Central memory CD8-positive, alpha-beta T cell (primary cell): ENCODE results near the gene MRPL28.
"Not testable (repeated sequence)": the region's sequence is repeated elsewhere in the genome, so short reads cannot be mapped to it uniquely, and the experiment has no call there.

ENCODE experiments used
- ATAC-seq: fragments of 150-1000 bp; cut with Tn5 transposase; replicated peaks from 2 replicates; pipeline ENCODE4 v1.10.0; 2022; ENCODE audit warnings: mild to moderate bottlenecking, moderate FRiP score, moderate number of reproducible peaks; ENCODE audit not compliant: poor library complexity, severe bottlenecking; ENCODE audit errors: extremely low read depth
- DNase-seq, 2 donors: peaks; one replicate each; pipeline ENCODE4 v3.0.0; 2021; ENCODE audit warnings: low spot score in 2 of 2
- H3K27ac Mint-ChIP-seq: one replicate; pipeline ENCODE4 v1.8.0; 2022; ENCODE audit warnings: low read depth, mild to moderate bottlenecking, moderate library complexity, mixed read lengths
- H3K27me3 Mint-ChIP-seq: one replicate; pipeline ENCODE4 v1.8.0; 2022; ENCODE audit warnings: mixed read lengths
- H3K36me3 Mint-ChIP-seq: one replicate; pipeline ENCODE4 v1.8.0; 2022; ENCODE audit warnings: mild to moderate bottlenecking, moderate library complexity, mixed read lengths; ENCODE audit not compliant: insufficient read depth
- H3K4me1 Mint-ChIP-seq: one replicate; pipeline ENCODE4 v1.8.0; 2022; ENCODE audit warnings: mixed read lengths
- H3K4me3 Mint-ChIP-seq: one replicate; pipeline ENCODE4 v1.8.0; 2022; ENCODE audit warnings: mild to moderate bottlenecking, moderate library complexity, mixed read lengths
- H3K9me3 Mint-ChIP-seq: one replicate; pipeline ENCODE4 v1.8.0; 2022; ENCODE audit warnings: mixed read lengths

The MRPL28 gene

DNA sequence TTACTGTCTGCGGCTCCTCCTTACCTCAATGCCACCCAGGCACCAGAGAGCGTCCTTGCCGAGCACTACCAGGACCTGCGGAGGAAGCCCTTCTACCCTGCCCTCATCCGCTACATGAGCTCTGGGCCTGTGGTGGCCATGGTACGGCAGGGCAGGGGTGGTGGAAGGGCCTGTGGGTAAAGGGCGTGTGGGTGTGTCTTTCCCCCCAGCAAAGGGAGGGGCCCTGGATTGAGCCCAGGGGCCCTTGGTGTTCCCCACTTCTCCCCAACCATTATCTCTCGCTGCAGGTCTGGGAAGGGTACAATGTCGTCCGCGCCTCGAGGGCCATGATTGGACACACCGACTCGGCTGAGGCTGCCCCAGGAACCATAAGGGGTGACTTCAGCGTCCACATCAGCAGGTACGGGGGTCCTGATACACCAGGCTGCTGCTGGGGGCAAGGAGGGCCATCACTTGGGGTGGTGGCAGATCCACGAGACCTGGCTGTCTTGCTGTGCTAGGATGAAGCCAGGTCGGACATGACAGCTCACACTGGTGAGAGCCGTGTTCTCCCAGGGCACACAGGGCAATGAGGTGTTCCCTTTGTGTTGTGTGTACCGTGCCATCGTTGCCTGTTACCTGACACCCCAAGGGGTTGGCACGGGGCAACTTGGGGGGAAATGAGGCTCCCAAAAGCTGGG is 29.1 kb upstream of the MRPL28 start:
- ATAC-seq: no peak
- H3K4me1 Mint-ChIP-seq: peaks cover 21% of the 10 kb centered on the region
- peak overlapping the region; percentile 82 for H3K4me3 Mint-ChIP-seq
- peaks cover 8% of the 10 kb centered on the region for H3K36me3 Mint-ChIP-seq
- no peaks in the 10 kb centered on the region for H3K9me3 Mint-ChIP-seq
- no peak for DNase-seq
- H3K27me3 Mint-ChIP-seq: no peaks in the 10 kb centered on the region
- H3K27ac Mint-ChIP-seq: no peak overlapping the region

DNA sequence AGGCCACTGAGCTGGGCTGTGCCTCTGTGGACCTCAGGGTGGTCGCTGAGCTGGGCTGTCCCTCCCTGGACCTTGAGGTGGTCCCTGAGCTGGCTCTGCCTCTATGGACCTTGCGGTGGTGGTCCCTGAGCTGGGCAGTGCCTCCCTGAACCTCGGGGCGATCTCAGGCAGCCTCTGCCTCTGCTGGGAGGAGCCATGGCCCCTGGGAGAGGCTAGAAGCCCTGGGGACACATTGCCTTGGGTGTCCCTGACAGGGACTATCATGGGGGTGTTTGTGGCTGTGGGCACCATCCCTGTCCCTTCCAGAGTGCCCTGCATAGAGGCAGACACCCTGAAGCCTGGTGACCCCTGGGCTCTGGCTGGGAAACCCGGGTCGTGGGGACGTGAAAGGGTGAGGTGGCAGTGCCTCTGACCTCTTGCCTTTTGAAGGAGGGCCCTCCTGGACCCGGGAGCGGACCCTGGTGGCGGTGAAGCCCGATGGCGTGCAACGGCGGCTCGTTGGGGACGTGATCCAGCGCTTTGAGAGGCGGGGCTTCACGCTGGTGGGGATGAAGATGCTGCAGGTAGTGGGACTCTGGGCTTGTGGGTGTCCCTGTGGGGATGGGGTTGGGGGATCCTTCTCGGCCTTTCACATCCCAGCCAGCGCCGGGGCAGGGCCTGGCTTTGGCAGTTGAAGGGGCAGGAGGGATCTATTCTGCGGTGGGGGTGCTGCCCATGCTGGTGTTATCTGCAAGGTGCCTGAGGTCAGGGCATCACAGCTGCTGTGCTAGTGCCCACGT is 28.4 kb upstream of the MRPL28 start:
- Mint-ChIP-seq H3K27me3 (no peaks in the 10 kb centered on the region), H3K27ac (peak overlapping the region; percentile 51), H3K9me3 (no peaks in the 10 kb centered on the region), H3K36me3 (peaks cover 8% of the 10 kb centered on the region), H3K4me3 (peak overlapping the region; percentile 67), H3K4me1 (peaks cover 21% of the 10 kb centered on the region)
- ATAC-seq (no peak), DNase-seq (no peak)

DNA sequence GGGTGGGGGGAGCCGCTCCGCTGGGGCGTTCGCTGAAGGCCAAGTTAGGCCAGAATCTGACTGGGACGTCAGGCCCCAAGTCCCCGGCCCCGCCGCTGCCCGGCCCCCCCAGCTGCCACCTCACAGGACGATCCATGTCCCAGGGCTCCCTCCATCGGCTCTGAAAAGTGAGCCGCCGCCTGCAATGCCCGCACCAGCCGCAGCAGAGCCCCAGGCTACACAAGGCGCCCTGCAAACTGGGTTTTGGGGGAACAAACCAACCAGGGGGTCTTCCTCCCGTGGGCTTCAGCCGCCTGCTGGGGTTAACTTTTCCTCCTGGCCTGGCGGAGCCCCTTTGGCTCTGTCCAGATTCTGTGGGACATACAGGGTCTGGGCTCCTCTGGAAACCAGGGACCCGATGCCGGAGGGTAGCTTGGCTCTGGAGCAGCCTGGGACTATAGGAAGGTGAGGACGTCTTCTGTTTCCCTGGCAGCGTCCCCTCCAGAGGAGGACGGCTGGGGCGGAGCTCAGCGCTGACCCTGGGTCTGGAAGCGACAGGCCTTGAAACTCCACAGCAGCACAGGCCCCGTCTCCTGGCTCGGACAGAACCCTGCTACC is 27.5 kb upstream of the MRPL28 start:
- peaks cover 6% of the 10 kb centered on the region for H3K36me3 Mint-ChIP-seq
- ATAC-seq (no peak), DNase-seq (no peak)
- peak overlapping the region; percentile 67 for H3K4me3 Mint-ChIP-seq
- H3K27me3 Mint-ChIP-seq: no peaks in the 10 kb centered on the region
- peak overlapping the region; percentile 51 for H3K27ac Mint-ChIP-seq
- no peaks in the 10 kb centered on the region for H3K9me3 Mint-ChIP-seq
- peaks cover 21% of the 10 kb centered on the region for H3K4me1 Mint-ChIP-seq

DNA sequence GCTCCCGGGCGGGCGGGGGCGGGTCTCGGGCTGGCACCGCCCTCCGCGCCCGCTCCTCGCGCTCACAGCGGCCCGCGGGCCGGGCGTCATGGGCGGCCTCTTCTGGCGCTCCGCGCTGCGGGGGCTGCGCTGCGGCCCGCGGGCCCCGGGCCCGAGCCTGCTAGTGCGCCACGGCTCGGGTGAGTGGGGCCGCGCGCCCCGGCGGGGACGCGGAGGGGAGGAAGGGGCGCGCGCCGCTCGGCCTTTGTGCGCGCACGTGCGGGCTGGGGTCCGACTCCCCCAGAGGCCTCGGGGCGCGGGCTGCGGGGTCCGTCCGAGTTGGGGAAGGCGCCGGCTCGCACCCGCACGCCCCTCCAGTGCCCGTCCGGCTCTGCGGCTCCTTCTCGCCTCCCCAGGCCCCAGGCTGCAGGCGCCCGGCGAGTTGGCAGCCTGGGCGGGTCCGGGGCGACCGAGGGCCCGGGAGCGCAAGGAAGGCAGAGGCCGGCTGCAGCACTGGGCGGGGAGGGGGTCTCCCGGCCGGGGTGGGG is 26.9 kb upstream of the MRPL28 start, which contains the start of gene NME4:
TSS of gene NME4 (plus strand) at position 65 of the 527 bp plus-strand sequence. CDS start at position 89, 24 bp downstream.
- Mint-ChIP-seq H3K4me3 (peak within 1 kb of the TSS; percentile 70), H3K36me3 (peaks cover 6% of the 10 kb centered on the region), H3K4me1 (peaks cover 28% of the 10 kb centered on the region), H3K27me3 (no peaks in the 10 kb centered on the region), H3K27ac (peak within 1 kb of the TSS; percentile 51), H3K9me3 (no peaks in the 10 kb centered on the region)
- DNase-seq: no peak
- no peak for ATAC-seq

DNA sequence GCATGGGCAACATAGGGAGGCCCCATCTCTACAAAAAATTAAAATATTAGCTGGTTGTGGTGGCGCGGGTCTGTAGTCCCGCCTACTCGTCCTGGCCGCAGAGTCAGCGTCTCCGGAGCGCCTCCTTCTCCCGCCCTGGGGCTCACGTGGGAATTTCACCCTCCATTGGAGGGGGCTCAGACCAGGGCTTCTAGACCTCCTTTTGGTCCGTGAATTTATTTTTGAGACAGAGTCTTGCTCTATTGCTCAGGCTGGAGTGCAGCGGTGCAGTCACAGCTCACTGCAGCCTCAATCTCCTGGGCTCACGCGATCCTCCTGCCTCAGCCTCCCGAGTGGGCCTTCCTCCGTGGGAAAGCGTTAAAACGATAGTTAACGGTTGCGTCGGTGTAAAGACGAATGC is 26.3 kb upstream of the MRPL28 start:
- no peak overlapping the region for H3K27ac Mint-ChIP-seq
- no peak for DNase-seq
- H3K9me3 Mint-ChIP-seq: no peaks in the 10 kb centered on the region

DNA sequence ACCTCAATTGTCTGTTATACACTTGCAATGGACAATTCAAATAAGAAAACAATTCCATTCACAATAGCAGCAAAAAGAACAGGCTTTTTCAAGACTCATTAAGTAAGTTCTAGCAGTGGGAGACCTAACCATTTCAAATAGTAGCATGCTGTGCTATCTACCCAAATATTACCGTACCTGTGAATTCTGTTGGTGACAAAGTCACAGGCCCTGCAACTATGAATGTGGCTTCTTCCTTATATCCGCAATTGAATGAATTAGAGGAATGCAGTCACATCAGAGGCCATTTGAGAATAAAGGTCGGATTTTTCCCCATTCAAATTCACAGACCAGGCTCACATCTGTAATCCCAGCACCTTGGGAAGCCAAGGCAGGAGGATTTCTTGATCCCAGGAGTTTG is 25.9 kb upstream of the MRPL28 start:
- DNase-seq: no peak
- Mint-ChIP-seq H3K27ac (no peak overlapping the region), H3K4me3 (peak overlapping the region; percentile 70), H3K27me3 (no peaks in the 10 kb centered on the region), H3K4me1 (peaks cover 34% of the 10 kb centered on the region), H3K36me3 (peaks cover 7% of the 10 kb centered on the region), H3K9me3 (no peaks in the 10 kb centered on the region)
- no peak for ATAC-seq

More for the DNA sequence above, 26.3 kb upstream of the MRPL28 start:
- H3K27me3 Mint-ChIP-seq: no peaks in the 10 kb centered on the region
- peaks cover 34% of the 10 kb centered on the region for H3K4me1 Mint-ChIP-seq
- no peak for ATAC-seq
- peaks cover 9% of the 10 kb centered on the region for H3K36me3 Mint-ChIP-seq
- peak overlapping the region; percentile 70 for H3K4me3 Mint-ChIP-seq

DNA sequence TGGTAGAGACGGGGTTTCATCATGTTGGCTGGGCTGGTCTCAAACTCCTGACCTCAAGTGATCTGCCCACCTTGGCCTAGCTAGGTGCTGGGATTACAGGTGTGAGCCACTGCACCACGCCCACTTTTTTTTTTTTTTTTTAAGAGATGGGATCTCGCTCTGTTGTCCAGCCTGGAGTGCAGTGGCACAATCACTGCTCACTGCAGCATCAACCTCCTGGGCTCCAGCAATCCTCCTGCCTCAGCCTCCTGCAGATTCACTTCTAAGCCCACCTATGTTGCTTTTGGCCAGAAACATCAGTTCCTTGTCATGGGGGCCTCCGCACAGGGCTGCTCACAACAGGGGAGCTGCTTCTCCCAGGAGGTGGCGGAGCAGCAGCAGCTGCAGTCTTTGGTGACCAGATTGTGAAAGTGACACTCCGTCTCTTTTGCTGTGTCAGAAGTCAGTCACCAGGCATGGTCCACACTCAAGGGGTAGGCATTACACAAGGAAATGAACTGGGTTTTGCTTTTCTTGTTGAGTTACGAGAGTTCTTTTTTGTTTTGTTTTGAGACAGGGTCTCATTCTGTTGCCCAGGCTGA is 22.2 kb upstream of the MRPL28 start:
- peak; percentile 31 for ATAC-seq
- no peak for DNase-seq
- Mint-ChIP-seq H3K4me3 (peak overlapping the region; percentile 38), H3K4me1 (peaks cover 21% of the 10 kb centered on the region), H3K27me3 (no peaks in the 10 kb centered on the region), H3K36me3 (peaks cover 6% of the 10 kb centered on the region), H3K27ac (peak overlapping the region; percentile 79), H3K9me3 (no peaks in the 10 kb centered on the region)

DNA sequence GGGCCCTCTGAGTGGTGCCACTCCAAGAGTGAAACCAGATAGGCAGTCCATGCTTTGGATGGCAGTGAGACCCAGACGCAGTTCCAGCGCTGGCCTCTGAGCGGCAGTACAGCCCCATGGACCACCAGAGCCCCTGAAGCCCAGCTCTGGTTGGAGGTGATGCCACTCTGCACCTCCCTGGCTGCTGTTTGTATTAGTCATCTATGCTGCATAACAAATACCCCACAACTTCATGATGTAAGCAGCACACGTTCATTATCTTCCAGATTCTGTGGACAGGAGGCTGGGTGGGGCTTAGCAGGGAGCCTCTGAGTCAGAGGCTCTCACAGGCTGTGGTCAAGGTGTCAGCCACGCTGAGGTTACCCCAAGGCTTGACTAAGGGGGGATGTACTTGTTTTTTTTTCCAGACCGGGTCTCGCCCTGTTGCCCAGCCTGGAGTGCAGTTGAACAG is 21.6 kb upstream of the MRPL28 start:
- Mint-ChIP-seq H3K36me3 (peaks cover 7% of the 10 kb centered on the region), H3K27me3 (no peaks in the 10 kb centered on the region), H3K27ac (peak overlapping the region; percentile 79), H3K9me3 (no peaks in the 10 kb centered on the region), H3K4me3 (peak overlapping the region; percentile 38), H3K4me1 (peaks cover 21% of the 10 kb centered on the region)
- ATAC-seq (peak; percentile 95), DNase-seq (peak; percentile 63 to 73)

DNA sequence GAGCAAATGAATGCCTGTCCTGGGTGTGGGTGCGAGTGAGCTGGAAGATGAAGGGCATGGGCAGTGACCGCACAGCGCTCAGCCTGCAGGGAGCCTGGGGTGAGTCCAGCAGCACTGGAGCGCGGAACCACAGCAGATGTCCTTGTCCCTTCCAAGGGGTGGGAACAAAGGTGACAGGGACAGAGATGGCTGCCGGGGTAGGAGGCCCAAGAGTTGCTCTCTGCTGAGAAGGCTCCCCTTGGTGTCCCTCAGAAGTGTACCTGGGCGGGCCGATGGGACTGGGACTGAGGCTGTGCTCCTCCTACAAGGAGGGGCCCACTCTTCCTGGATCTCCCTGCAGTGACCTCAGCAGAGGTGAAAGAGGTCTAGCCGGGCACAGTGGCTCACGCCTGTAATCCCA is 19.0 kb upstream of the MRPL28 start:
- Mint-ChIP-seq H3K27ac (peak overlapping the region; percentile 38), H3K4me3 (no peak overlapping the region), H3K27me3 (no peaks in the 10 kb centered on the region), H3K4me1 (peaks cover 13% of the 10 kb centered on the region), H3K9me3 (no peaks in the 10 kb centered on the region), H3K36me3 (peaks cover 7% of the 10 kb centered on the region)
- ATAC-seq: no peak
- no peak for DNase-seq

DNA sequence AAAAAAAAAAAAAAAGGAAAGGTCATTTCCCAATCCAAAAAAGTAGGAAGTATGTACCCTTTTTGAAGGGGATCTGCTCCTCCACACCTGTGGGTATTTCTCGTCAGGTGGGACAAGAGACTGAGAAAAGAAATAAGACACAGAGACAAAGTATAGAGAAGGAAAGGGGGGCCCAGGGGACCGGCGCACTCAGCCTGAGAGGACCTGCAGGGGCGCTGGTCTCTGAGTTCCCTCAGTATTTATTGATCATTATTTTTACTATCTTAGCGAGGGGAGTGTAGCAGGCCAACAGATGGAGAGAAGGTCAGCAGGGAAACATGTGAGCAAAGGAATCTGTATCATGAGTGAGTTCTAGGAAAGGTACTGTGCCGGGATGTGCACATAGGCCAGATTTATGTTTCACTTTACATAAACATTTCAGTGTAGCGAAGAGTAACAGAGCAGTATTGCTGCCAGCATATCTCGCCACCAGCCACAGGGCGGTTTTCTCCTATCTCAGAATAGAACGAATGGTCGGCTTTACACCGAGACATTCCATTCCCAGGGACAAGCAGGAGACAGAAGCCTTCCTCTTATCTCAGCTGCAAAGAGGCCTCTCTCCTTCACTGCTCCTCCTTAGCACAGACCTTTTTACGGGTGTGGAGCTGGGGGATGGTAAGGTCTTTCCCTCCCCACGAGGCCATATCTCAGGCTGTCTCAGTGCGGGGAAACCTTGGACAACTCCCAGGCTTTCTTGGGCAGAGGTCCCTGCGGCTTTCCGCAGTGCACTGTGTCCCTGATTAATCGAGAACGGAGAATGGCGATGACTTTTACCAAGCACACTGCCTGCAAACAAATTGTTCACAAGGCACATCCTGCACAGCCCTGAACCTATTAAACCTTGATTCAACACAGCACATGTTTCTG is 17.7 kb upstream of the MRPL28 start:
- H3K9me3 Mint-ChIP-seq, H3K27ac Mint-ChIP-seq, H3K27me3 Mint-ChIP-seq, H3K4me3 Mint-ChIP-seq, ATAC-seq, DNase-seq, H3K36me3 Mint-ChIP-seq: not testable (repeated sequence)
- peaks cover 20% of the 10 kb centered on the region for H3K4me1 Mint-ChIP-seq

DNA sequence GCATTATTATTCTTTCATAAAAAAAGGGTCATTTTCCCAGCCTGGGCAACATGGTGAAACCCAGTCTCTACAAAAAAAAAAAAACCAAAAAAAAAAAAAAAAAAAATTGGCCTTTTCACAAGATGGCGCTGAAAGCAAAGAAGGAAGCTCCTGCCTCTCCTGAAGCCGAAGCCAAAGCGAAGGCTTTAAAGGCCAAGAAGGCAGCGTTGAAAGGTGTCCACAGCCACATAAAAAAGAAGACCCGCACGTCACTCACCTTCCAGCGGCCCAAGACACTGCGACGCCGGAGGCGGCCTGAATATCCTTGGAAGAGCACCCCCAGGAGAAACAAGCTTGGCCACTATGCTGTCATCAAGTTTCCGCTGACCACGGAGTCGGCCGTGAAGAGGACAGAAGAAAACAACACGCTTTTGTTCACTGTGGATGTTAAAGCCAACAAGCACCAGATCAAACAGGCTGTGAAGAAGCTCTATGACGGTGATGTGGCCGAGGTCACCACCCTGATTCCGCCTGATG is 16.4 kb upstream of the MRPL28 start:
- no peak overlapping the region for H3K4me3 Mint-ChIP-seq
- no peaks in the 10 kb centered on the region for H3K9me3 Mint-ChIP-seq
- peaks cover 5% of the 10 kb centered on the region for H3K36me3 Mint-ChIP-seq
- H3K4me1 Mint-ChIP-seq: peaks cover 8% of the 10 kb centered on the region
- no peak overlapping the region for H3K27ac Mint-ChIP-seq
- ATAC-seq (no peak), DNase-seq (no peak)
- no peaks in the 10 kb centered on the region for H3K27me3 Mint-ChIP-seq
